DND-41 (cell line): ENCODE measurements around the gene LRRC23.

Experiments used
- EZH2 ChIP-seq: IDR thresholded peaks from 3 replicates; pipeline ENCODE4 v1.6.1; 2012; ENCODE audit warnings: borderline replicate concordance, low read depth, mild to moderate bottlenecking, moderate library complexity, low read length, inconsistent platforms; ENCODE audit not compliant: severe bottlenecking
- TF ChIP-seq, protein P1 (sequence below): IDR thresholded peaks from 2 replicates; pipeline ENCODE4 v1.5.1; 2012; ENCODE audit warnings: borderline replicate concordance, low read length, moderate library complexity, mild to moderate bottlenecking; ENCODE audit not compliant: poor library complexity, severe bottlenecking; ENCODE audit errors: extremely low read depth

DNA sequence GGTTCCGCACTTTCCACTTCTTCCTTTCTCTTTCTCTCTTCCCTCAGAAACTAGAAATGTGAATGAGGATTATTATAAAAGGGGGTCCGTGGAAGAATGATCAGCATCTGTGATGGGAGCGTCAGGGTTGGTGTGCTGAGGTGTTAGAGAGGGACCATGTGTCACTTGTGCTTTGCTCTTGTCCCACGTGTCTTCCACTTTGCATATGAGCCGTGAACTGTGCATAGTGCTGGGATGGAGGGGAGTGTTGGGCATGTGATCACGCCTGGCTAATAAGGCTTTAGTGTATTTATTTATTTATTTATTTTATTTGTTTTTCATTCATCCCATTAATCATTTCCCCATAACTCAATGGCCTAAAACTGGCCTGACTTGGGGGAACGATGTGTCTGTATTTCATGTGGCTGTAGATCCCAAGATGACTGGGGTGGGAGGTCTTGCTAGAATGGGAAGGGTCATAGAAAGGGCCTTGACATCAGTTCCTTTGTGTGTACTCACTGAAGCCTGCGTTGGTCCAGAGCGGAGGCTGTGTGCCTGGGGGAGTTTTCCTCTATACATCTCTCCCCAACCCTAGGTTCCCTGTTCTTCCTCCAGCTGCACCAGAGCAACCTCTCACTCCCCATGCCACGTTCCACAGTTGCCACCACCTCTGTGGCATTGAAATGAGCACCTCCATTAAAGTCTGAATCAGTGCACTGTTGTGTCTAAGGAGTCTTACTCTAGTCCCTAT lies 18.5 kb downstream of the LRRC23 start:
- TF ChIP-seq, protein P1, sequence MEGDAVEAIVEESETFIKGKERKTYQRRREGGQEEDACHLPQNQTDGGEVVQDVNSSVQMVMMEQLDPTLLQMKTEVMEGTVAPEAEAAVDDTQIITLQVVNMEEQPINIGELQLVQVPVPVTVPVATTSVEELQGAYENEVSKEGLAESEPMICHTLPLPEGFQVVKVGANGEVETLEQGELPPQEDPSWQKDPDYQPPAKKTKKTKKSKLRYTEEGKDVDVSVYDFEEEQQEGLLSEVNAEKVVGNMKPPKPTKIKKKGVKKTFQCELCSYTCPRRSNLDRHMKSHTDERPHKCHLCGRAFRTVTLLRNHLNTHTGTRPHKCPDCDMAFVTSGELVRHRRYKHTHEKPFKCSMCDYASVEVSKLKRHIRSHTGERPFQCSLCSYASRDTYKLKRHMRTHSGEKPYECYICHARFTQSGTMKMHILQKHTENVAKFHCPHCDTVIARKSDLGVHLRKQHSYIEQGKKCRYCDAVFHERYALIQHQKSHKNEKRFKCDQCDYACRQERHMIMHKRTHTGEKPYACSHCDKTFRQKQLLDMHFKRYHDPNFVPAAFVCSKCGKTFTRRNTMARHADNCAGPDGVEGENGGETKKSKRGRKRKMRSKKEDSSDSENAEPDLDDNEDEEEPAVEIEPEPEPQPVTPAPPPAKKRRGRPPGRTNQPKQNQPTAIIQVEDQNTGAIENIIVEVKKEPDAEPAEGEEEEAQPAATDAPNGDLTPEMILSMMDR: no peak
- no peak for TF ChIP-seq EZH2
